ENCODE measurements around the gene AFAP1L1.

Gene AFAP1L1

DNA sequence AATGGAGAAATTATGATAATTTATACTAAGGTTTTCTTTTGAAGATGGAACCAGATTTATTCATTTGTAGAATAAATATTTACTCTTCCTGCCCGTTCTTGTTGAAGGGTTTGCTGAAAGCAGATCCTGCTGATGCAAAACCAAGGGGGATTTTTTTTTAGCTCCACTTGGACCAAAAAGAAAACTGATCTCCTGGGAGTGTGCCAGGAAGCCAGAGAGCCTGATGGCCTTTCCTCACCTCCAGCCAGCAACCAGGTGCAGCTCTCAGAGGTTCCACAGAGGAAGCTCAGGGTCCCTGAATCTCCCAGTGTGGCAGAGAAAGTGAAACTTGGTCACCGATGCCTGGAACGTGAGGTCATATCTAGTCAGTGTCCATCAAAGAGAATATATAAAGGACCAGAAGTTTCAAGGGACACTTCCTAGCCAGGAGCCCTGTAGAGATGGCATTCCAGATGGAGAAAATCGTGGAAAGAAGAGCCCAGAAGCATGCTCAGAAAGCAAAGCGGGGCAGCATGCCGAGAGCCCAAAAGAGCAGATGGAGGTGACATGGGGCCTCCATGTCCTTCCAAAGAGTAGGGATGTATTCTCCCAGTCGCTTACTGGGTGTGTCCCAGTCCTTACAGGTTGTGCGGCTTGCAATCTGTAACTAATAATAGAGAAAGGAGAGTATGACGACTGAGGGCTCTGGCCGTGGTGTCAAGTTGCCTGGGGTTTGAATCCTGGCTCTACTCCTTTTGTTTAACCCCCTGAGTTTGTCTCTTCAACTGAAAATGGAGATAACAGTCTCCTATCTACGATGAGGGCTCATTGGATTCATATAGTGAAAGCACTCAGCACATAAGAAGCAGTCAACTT is 12.2 kb downstream of the AFAP1L1 start:
- no peak for DNase-seq (ENCODE audit: extremely low read depth in 1 of 2, low read depth in 1 of 2)

DNA sequence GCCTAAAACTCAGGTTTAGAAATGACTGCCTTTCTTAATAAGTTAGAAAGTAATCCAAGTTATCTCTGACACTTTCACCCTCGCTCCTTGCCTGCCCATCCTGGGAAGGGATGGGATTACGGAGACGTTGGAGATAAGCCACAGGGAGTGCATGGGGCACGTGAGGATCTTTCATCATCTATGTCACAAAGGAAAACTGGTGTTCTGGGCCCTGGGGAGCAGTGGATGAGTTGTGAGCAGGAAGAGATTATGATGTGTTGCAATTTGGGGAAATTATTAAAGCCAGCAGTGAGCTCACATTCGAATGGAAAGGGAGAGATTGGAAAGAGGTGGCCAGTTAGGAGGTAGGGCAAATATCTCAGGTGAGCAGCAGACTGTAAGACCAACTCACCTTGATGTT is 12.8 kb downstream of the AFAP1L1 start:
- no peak for DNase-seq (ENCODE audit: extremely low read depth in 1 of 2, low read depth in 1 of 2)

DNA sequence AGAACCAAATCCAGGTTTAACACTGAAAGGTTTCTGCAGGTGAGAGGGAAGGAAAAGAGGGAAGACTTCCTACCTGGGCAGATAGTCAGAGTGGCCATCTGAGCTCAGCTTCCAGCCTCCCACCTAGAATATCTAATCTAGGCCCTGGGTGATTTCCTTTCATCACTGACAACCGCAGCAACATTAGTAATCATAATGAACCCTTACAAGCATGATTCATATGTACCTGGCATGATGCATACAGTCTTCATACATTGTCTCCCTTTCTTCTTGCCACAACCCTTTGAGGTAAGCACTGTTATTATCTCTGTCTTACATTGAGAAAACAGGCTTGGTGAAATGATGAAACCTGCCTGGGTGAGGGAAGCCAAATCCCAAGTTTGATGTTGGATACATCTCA is 13.5 kb downstream of the AFAP1L1 start:
- no peak for DNase-seq (ENCODE audit: extremely low read depth in 1 of 2, low read depth in 1 of 2)

DNA sequence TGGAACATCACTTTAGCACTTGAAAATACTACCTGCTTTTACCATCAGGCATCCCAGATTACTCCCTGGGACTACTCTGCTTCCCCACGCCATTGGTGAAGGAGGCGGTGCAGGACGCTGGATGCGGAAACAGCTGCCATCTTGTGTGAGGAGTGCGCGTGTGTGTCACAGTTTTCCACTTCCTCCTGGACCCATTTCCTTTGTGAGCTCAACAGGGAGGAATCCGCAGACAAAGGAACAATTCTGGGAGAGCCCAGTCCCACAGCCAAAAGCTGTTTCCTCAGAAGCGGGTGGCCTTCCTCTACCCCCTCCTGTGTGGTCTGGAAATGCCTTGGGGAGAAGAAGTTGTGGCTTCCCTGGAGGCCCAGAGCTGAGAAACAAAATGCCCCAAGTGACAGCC is 16.8 kb downstream of the AFAP1L1 start:
- no peak for DNase-seq (ENCODE audit: extremely low read depth in 1 of 2, low read depth in 1 of 2)

DNA sequence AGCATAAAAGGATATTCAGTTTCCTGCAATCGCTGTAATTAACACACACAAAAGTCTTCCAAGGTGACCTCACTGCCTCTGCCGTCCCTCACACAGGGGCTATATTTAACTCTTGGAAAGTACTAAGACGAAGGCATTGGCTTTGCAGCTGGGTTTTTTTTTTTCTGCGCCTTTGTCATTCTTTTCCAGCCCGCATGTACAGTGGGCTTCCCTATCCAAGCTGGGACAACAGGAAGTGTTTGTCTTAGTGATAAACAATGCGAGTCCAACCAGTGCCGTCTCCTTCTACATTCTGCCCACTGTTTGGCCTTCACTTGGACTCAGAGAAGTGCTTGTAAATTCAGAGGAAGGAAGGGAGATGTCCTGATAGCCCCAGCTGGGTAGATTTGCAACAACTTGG is 17.6 kb downstream of the AFAP1L1 start:
- DNase-seq (ENCODE audit: extremely low read depth in 1 of 2, low read depth in 1 of 2): no peak

DNA sequence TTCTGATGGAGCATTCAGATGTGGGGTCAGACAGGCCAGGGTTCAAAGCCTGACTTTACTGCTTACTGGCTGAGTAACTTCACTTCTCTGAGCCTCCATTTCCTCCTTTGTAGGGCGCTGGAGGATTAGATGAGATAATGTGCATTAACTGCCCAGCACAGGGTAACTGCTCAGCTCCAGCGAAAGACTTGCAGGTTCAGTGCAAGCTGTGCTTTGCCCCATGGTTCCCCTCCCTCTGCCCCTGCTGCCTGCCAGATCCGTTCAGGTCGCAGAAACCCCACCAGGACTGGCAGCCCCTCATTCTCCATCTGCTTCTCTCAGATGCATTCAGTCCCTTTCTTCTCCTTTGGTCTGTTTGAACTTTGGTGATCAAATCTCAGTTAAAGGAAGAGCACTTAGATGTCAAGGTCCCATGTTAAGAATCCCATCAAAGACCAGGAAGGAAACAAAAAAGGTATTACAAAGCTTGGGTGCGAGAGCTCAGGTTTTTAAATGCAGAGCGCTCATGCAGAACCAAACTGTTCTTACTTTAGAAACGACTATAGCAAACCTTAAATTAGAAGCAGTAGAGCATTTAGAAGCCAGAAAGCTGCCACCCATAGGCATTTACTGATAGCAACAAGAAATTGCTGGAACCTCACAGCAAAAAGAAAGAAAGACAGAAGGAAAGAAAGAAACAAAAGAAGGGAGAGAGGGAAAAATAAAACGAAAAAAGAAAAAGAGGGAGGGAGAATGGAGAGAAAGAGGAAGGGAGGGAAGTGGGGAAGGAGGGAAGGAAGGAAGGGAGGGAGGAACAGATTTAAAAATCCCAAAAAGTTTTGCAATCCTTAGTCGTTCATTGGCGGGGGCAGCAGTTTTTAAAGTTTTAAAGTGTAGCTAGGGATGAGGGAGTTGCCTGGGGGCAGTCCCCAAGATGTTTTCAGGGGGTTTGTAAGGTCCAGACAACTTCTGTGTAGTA is 23.5 kb downstream of the AFAP1L1 start:
- DNase-seq (ENCODE audit: extremely low read depth in 1 of 2, low read depth in 1 of 2): no peak

DNA sequence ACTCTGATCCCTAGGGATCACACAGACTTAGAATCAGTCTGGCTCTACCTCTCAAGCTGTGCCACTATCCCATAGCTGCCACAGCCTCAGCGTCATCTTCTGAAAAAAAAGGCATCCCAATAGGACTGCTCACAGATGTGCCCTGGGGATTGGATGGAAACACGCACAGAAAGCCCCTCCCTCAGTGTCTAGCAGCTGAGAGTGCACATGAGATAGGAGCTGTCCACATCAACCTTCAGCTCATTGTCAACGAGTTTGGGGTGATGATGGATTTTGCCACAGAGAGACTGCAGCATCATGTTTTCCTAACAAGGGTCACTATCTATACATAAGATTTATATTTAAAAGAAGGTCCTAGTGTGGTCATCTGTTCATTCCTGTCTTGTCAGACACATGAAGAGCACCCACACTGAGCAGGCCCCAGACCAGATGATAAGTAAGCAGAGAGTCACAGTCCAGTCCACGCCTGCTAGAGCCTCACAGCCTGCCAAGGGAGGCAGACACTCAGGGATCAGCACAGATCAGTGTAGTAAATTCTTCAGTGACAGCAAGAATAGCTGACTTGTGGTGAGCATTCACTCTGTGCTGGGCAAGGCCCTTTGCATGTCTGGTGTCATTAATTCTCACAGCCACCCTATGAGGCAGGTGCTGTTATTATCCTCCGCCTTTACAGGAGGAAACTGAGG is 25.8 kb downstream of the AFAP1L1 start:
- DNase-seq (ENCODE audit: extremely low read depth in 1 of 2, low read depth in 1 of 2): no peak

DNA sequence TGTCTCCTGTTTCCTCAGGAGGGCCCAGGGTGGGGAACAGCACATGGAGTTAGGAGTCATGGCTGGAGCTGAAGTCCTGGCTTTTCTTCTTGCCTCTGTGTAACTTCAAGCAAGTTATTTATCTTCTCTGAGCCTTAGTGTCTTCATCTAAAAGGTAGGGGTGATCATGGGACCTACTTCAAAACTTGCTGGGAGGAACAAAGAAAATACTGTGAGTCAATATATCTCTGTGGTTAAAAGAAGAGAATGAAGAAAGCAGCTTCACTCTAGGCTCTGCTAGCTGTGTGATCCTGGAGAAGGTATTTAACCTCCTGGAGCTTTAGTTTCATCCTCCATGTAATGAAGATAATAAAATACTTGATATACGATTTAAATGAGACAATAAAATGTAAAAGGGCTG is 26.5 kb downstream of the AFAP1L1 start:
- DNase-seq (ENCODE audit: extremely low read depth in 1 of 2, low read depth in 1 of 2): no peak

DNA sequence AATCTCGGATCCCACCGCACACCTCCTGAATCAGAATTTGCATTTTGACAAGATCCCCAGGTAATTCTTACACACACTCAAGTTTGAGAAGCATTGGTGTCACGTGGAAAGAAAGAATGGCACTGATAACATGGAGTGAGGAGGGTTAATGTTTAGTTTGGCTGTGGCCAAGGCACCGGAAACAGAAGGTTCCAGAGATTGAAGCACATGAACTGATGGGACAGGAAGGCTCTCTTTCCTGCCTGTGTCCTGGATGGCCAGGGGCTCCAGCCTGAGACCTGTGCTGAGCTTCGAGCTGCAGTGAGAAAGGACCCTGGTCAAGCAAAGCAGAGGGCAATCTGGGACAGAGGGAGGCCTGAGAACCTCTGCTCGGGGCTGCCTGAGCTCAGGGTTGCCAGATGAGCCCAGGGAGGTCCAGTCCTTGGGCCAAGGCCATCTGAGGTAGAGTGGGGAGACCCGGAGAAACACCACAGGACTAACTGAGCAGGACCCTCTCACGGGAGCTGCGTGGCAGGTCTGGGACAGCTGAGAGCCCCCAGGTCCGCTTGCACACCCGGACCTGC is 27.3 kb downstream of the AFAP1L1 start:
- DNase-seq (ENCODE audit: extremely low read depth in 1 of 2, low read depth in 1 of 2): no peak

DNA sequence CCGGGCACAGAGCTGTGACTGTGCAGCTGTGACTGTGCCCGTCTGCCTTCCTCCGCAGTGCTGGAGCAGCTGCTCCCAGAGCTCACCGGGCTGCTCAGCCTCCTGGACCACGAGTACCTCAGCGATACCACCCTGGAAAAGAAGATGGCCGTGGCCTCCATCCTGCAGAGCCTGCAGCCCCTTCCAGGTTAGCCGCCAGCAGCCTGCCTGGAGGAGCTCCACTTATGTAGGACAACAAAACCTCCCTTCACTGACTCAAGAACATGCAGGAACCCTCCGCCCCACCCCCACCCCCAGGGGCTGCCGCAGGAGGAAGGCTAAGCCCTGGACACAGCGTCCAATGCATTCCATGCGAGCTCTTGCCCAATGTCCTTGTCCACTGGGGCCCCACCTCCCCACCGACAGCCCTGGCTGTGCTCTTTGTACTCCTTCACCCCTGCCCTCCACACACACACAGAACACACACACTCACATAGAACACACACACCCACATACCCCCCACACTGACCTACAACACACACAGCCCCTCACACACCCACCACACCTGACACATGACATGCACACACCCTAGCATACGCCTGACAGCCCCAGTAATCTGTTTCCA is 27.9 kb downstream of the AFAP1L1 start:
- DNase-seq (ENCODE audit: extremely low read depth in 1 of 2, low read depth in 1 of 2): no peak

DNA sequence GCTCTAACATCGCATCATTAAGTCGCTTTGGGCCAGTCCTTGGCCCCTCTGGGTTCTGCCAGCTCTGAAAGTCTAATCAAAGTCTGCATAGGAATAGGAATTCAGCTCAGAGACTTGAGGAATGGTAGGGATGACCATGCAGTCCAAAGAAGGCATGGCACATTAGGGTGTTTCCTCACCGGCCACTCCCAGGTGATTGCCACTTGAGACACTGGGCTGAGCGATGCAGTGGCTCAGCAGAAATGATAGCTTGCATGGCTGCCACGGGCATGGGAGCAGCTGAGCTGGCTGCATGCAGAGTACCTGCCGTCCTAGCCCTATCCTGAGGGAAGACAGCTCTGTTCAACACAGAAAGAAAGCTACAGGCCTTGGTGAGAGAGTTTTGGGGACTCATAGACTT is 28.8 kb downstream of the AFAP1L1 start:
- DNase-seq (ENCODE audit: extremely low read depth in 1 of 2, low read depth in 1 of 2): no peak

DNA sequence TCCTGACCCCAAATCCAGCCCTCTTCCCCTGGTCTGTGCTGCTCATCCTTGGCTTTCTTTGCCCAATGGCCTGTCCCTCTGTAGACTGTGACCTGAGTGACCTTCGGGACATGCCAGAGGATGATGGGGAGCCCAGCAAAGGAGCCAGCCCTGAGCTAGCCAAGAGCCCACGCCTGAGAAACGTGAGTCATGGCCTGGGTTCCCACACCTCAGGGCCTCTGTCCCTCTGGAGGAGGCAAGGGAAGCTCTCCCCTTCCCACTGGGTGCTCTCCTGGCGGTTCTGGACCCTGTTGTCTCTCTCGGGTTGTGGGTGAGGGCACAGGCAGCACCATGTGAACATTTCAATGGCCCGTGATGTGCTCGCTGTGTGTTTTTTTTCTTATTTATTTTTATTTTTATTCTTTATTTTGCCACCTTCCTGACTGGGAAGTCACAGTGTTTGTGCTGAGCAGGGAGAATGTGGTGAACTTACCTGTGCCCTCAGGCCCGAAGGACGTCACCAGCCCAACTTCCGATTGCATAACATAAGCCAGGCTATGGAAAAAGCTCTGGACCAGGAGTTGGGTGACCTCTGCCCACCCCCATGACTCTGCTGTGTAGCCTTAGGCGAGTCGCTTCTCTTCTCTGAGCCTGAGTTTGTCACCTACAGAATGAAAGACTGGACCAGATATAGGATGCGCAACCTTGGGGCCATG is 29.5 kb downstream of the AFAP1L1 start:
- DNase-seq (ENCODE audit: extremely low read depth in 1 of 2, low read depth in 1 of 2): no peak

DNA sequence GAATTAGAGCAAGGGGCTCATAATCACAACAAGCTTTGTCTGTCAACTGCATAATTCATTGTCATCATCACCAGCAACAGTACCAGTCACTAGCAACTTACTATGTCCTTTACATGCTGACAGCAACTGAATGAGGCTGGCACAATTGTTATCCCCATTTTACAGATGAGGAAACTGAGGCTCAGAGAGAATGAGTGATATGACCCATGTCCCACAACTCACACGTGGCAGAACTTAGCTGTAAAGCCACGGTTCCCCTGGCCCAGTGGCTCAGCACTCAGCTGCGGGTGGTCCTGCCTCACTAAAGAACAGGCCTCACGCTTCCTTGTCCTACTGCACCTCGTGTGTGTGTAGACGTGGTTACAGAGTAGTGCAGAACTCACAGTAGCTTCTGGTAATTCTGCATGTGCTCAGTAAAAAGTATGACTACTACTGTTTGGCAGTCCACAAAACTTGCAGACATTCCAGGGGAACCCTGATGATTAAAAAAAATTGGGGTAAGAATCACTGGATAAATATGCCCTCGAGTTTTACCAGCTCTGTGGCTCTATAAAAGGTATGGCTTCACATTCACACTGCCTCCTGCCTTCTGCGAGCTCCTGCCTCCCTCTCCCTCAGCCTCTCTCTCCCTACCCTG is 30.2 kb downstream of the AFAP1L1 start:
- no peak for DNase-seq (ENCODE audit: extremely low read depth in 1 of 2, low read depth in 1 of 2)

DNA sequence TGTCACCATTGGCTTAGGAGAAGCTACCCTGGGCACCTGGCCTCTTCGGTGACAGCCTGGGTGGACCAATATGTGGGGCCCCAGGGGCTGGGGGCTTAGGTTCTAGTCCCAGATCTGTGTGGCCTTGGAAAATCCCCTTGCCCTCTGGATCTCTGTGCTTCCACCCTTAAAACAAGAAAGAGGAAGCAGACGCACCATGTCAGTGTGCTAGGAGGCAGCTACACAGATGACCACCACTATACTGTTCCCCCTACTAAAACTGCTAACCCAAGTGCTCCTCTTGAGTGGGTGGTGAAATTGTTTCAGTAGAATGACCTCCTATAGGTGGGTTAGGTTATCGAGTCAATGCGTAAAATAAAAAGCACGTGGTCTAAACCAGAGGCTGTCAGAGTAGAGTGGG is 31.0 kb downstream of the AFAP1L1 start:
- no peak for DNase-seq (ENCODE audit: extremely low read depth in 1 of 2, low read depth in 1 of 2)

DNA sequence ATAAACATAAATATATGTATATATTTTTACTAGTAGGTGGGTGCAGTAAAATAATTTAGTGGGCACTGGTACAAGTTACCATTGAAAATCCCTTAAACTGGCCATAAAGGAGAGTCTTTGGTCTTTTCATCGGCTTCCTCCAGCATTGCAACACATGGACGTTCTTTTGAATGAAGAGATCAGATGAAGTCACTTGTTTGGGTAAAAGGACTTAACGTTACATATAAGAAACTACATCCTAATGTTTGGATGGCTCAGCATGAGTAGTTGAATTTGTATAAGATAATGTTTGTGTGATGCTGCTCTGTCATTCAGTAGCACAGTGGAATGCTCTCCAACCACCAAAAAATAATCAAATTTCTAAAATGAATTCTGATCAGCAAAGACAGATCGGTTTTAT is 31.6 kb downstream of the AFAP1L1 start:
- no peak for DNase-seq (ENCODE audit: extremely low read depth in 1 of 2, low read depth in 1 of 2)

DNA sequence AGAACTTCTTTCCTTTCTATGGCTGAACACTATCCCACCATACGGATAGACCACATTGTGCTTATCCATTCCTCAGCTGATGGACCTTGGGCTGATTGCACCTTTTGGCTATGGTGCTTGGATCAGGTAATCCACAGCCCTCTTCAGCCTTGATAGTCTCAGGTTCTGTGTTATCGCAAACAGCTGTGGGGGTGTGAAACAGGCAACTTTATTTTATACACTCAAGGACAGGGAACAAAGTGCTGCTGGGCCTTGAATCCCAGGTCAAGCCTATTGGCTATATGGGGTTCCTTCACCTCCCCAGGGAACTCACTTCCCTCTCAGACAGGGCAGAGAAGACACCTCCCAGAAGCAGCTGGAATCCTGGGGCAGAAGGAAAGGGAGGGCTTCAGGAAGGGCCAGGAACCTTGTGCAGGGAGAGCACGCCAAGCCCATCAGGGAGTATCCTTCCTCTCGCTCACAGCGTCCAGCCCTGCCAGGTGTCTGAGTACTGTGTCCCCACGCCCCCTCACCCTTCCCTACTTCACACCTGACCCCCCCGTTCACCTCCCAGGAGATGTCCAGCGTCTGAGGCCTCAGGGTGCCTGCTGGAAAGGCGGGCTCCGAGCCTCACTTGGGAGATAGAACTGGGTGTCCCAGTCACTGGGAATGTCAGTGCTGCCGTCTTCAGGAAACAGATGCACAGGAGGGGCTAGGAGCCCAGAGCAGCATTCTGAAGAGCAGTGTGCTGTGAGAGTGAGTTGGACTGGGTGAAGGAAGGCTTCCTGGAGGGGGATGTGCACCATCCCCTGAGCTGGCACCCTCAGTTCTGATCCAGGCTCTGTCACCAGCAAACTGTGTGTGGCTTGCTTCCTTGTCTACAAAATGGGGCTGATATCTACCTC is 32.8 kb downstream of the AFAP1L1 start:
- DNase-seq (ENCODE audit: extremely low read depth in 1 of 2, low read depth in 1 of 2): no peak

DNA sequence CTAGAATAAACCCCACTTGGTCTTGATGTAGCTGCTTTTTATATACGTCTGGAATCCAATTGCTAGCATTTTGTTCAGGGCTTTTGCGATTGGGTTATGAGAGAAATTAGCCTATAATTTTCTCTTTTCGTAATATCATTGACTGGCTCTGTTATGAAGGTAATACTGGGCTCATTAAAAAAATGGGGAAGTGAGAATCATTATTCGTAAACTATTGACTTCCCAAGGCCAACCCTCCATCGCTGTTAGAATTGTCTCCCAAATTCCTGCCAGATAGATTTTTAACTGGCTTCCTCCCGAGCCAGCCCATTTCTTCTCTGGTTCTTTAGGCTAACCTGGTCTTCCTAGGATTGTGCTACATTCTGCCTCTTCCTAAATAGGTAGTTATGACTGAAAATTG is 37.7 kb downstream of the AFAP1L1 start:
- no peak for DNase-seq (ENCODE audit: extremely low read depth in 1 of 2, low read depth in 1 of 2)

DNA sequence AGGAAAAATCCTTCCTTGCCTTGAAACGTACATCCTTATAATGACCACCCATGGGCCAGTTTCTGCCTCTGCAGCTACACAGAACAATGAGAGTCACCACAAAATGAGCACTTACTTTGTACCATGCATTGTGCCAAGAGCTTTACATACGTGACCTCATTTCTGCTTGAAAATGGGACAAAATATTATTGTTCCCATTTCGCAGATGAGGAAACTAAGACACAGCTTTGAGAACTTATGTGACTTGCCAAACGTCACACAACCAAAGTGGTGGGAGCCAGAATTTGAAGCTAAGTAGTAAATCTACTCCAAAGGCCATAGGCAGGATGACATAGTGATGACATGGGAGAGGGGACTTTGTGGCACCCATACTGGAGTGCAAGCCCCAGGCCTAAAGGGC is 38.8 kb downstream of the AFAP1L1 start:
- DNase-seq (ENCODE audit: extremely low read depth in 1 of 2, low read depth in 1 of 2): no peak

Measured in stimulated activated CD8-positive, alpha-beta memory T cell treated with anti-CD3 and anti-CD28 coated beads, Interleukin-7, amount 100 ng/mL, for 48 hours (primary cell).